ENCODE data around the gene TMEM184B.

TMEM184B gene

GRCh38 chr22:38172832-38173640, 99.8 kb downstream of the TMEM184B start:
- H3K4me3 ChIP-seq (ENCODE audit: low read length): no peak overlapping the region
- no peaks in the 10 kb centered on the region for H3K27me3 ChIP-seq (ENCODE audit: control insufficient read depth, low read length)
- no peaks in the 10 kb centered on the region for H3F3A ChIP-seq (ENCODE audit: control insufficient read depth, insufficient read depth)
- H3K4me1 ChIP-seq (ENCODE audit: control insufficient read depth, low read length): peaks cover 15% of the 10 kb centered on the region
- H4K20me1 ChIP-seq (ENCODE audit: control insufficient read depth, insufficient read depth, low read depth, low read length): no peaks in the 10 kb centered on the region
- no peaks in the 10 kb centered on the region for H3K9me3 ChIP-seq (ENCODE audit: control insufficient read depth, insufficient read depth, low read length)
- no peaks in the 10 kb centered on the region for H3K79me2 ChIP-seq (ENCODE audit: control insufficient read depth, low read length)
- no peak overlapping the region for H3K4me2 ChIP-seq (ENCODE audit: low read length)
- no peaks in the 10 kb centered on the region for H3K9me2 ChIP-seq (replicated peaks; ENCODE audit: control insufficient read depth, low read length)
- no peak for TF ChIP-seq CTCF (IDR thresholded peaks at IDR 0.05; ENCODE audit: low read depth, low read length, poor library complexity, severe bottlenecking)
- no peak for TF ChIP-seq EZH2phosphoT487 (IDR thresholded peaks at IDR 0.05; ENCODE audit: borderline replicate concordance, low read length)
- no peak overlapping the region for H3K27ac ChIP-seq (ENCODE audit: low read depth, low read length)
- peaks cover 2% of the 10 kb centered on the region; the same call in 1 of the 2 replicates for H3K36me3 ChIP-seq (ENCODE audit: control insufficient read depth, low read length)

DNA sequence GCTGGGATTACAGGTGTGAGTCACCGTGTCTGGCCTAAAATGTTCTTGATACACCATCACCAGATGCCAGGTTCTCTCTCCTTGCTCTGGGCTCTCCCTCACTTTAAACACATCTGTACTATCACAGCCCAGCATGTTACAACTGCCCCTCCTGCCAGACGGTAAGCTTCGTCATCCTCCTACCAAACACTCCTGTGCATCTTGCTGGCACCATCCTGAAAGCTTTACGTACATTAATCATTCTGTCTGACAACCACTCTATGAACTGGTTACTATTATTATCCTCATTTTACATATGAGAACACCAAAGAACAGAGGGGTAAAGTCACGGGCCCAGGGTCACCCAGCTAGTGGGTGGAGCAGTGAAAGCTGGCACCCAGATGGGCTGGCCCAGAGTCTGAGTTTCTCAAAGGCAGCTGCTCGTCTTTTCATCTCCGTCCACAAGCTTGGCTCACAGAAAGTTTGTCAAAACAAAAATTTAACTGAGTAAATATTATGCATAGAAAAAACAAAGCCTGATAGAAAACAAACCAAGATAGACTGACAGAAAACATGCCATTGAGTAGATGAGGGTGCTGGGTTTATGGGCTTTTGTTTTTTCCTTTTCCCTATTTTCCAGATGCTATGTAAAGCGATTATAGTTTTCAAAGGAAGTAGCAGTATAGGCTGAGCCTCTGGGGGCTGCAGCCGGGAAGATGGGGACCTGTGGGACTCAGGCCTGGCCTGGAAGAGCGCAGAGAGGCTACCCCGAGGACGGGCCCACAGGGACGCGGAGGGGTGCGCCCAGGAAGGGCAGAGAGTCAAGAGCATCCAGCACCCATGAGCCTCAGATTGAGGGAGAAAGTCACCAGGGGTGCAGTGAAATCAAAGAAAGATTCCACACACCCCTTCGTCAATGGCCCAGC, 100.6 kb downstream of the TMEM184B start:
- H3K4me1 ChIP-seq (ENCODE audit: control insufficient read depth, low read length): peaks cover 15% of the 10 kb centered on the region
- H3F3A ChIP-seq (ENCODE audit: control insufficient read depth, insufficient read depth): no peaks in the 10 kb centered on the region
- no peak overlapping the region for H3K4me2 ChIP-seq (ENCODE audit: low read length)
- no peak overlapping the region for H3K27ac ChIP-seq (ENCODE audit: low read depth, low read length)
- no peaks in the 10 kb centered on the region for H3K79me2 ChIP-seq (ENCODE audit: control insufficient read depth, low read length)
- H4K20me1 ChIP-seq (ENCODE audit: control insufficient read depth, insufficient read depth, low read depth, low read length): no peaks in the 10 kb centered on the region
- TF ChIP-seq EZH2phosphoT487 (IDR thresholded peaks at IDR 0.05; ENCODE audit: borderline replicate concordance, low read length) (no peak), CTCF (IDR thresholded peaks at IDR 0.05; ENCODE audit: low read depth, low read length, poor library complexity, severe bottlenecking) (no peak)
- no peaks in the 10 kb centered on the region for H3K9me2 ChIP-seq (replicated peaks; ENCODE audit: control insufficient read depth, low read length)
- H3K9me3 ChIP-seq (ENCODE audit: control insufficient read depth, insufficient read depth, low read length): no peaks in the 10 kb centered on the region
- peaks cover 6% of the 10 kb centered on the region; the same call in 1 of the 2 replicates for H3K36me3 ChIP-seq (ENCODE audit: control insufficient read depth, low read length)
- H3K4me3 ChIP-seq (ENCODE audit: low read length): no peak overlapping the region
- no peaks in the 10 kb centered on the region for H3K27me3 ChIP-seq (ENCODE audit: control insufficient read depth, low read length)

- H3K79me2 ChIP-seq (ENCODE audit: control insufficient read depth, low read length): no peaks in the 10 kb centered on the region
- no peak overlapping the region for H3K4me2 ChIP-seq (ENCODE audit: low read length)
- no peaks in the 10 kb centered on the region for H3F3A ChIP-seq (ENCODE audit: control insufficient read depth, insufficient read depth)
- no peaks in the 10 kb centered on the region for H4K20me1 ChIP-seq (ENCODE audit: control insufficient read depth, insufficient read depth, low read depth, low read length)
- no peak overlapping the region for H3K27ac ChIP-seq (ENCODE audit: low read depth, low read length)
- no peaks in the 10 kb centered on the region for H3K27me3 ChIP-seq (ENCODE audit: control insufficient read depth, low read length)
- H3K9me3 ChIP-seq (ENCODE audit: control insufficient read depth, insufficient read depth, low read length): no peaks in the 10 kb centered on the region
- H3K4me1 ChIP-seq (ENCODE audit: control insufficient read depth, low read length): peaks cover 10% of the 10 kb centered on the region
- no peak for TF ChIP-seq EZH2phosphoT487 (IDR thresholded peaks at IDR 0.05; ENCODE audit: borderline replicate concordance, low read length)
- no peak overlapping the region for H3K4me3 ChIP-seq (ENCODE audit: low read length)
- no peaks in the 10 kb centered on the region for H3K9me2 ChIP-seq (replicated peaks; ENCODE audit: control insufficient read depth, low read length)
- peaks cover 6% of the 10 kb centered on the region; the same call in 1 of the 2 replicates for H3K36me3 ChIP-seq (ENCODE audit: control insufficient read depth, low read length)
These were observed 102.3 kb downstream of the TMEM184B start for GRCh38 chr22:38170469-38170868.
